Activated CD4-positive, alpha-beta memory T cell treated with anti-CD3 and anti-CD28 coated beads, Interleukin-2, amount 10 ng/mL, durations not matched to agents 7 days and 5 days (primary cell): ENCODE measurements around the gene CHML. TPM values are rescaled to one million over a fixed set of nuclear protein-coding genes. Genes with fewer than 3 reads are reported as not detected.

Experiments used
- CTCF ChIA-PET: fragments of 350-600 bp; sonication (Branson Sonifier 250); formaldehyde crosslinking; loops from one replicate; lab custom pipeline; 2021; ENCODE audit warnings: antibody characterized with exemption, inconsistent platforms; lab: Charles Lee
- POLR2A ChIA-PET: fragments of 350-600 bp; sonication (Branson Sonifier 250); formaldehyde crosslinking; loops from one replicate; lab custom pipeline; 2021; ENCODE audit warnings: antibody characterized with exemption; lab: Charles Lee
- DNase-seq: peaks from one replicate; pipeline ENCODE4 v3.0.0-alpha.2; 2020
- H3K27ac Mint-ChIP-seq: one replicate; pipeline ENCODE4 v1.8.0; 2021; ENCODE audit warnings: mild to moderate bottlenecking, mixed read lengths
- H3K27me3 Mint-ChIP-seq: one replicate; pipeline ENCODE4 v1.8.0; 2021; ENCODE audit warnings: mixed read lengths
- H3K36me3 Mint-ChIP-seq: one replicate; pipeline ENCODE4 v1.8.0; 2021; ENCODE audit warnings: low read depth, mixed read lengths
- H3K4me1 Mint-ChIP-seq: one replicate; pipeline ENCODE4 v1.8.0; 2021; ENCODE audit warnings: mixed read lengths
- H3K4me3 Mint-ChIP-seq: one replicate; pipeline ENCODE4 v1.8.0; 2021; ENCODE audit warnings: mild to moderate bottlenecking, mixed read lengths
- H3K9me3 Mint-ChIP-seq: one replicate; pipeline ENCODE4 v1.8.0; 2021; ENCODE audit warnings: mixed read lengths
- total RNA-seq, 2 experiments: library from RNA; stranded (reverse); gene quantifications; one replicate each; pipeline ENCODE4 v1.2.3, GENCODE V29; 2021

Gene CHML
- total RNA-seq, 2 experiments from 2014 or later: 8.9 to 9.9 TPM

GRCh38 chr1:241592273-241592958 lies 47.8 kb downstream of the CHML start:
- Mint-ChIP-seq H3K27ac (no peak overlapping the region), H3K4me3 (no peak overlapping the region), H3K9me3 (no peaks in the 10 kb centered on the region), H3K27me3 (no peaks in the 10 kb centered on the region), H3K36me3 (peaks cover 3% of the 10 kb centered on the region), H3K4me1 (peaks cover 5% of the 10 kb centered on the region)
- ChIA-PET CTCF (interaction anchor here (0.8 kb wide), 1 partner anchor 19 kb away, joined by 3 read pairs; no protein-coding TSS in a partner anchor), POLR2A (no interaction called here)
- DNase-seq: no peak

GRCh38 chr1:241591736-241592135 lies 48.4 kb downstream of the CHML start:
- ChIA-PET CTCF (interaction anchor here (0.8 kb wide), 1 partner anchor 19 kb away, joined by 3 read pairs; no protein-coding TSS in a partner anchor), POLR2A (no interaction called here)
- peaks cover 5% of the 10 kb centered on the region for H3K4me1 Mint-ChIP-seq
- no peak overlapping the region for H3K27ac Mint-ChIP-seq
- no peak overlapping the region for H3K4me3 Mint-ChIP-seq
- peaks cover 3% of the 10 kb centered on the region for H3K36me3 Mint-ChIP-seq
- DNase-seq: no peak
- H3K27me3 Mint-ChIP-seq: no peaks in the 10 kb centered on the region
- no peaks in the 10 kb centered on the region for H3K9me3 Mint-ChIP-seq

GRCh38 chr1:241591317-241591716 lies 48.9 kb downstream of the CHML start:
- no peaks in the 10 kb centered on the region for H3K27me3 Mint-ChIP-seq
- peaks cover 5% of the 10 kb centered on the region for H3K4me1 Mint-ChIP-seq
- ChIA-PET CTCF (interaction anchor here (0.6 to 0.8 kb wide), 2 partner anchors 20 to 127 kb away, joined by 3 read pairs; no protein-coding TSS in a partner anchor), POLR2A (no interaction called here)
- no peak for DNase-seq
- no peak overlapping the region for H3K27ac Mint-ChIP-seq
- H3K9me3 Mint-ChIP-seq: no peaks in the 10 kb centered on the region
- H3K4me3 Mint-ChIP-seq: no peak overlapping the region
- H3K36me3 Mint-ChIP-seq: peaks cover 3% of the 10 kb centered on the region

- H3K27ac Mint-ChIP-seq: no peak overlapping the region
- H3K27me3 Mint-ChIP-seq: no peaks in the 10 kb centered on the region
- DNase-seq: no peak
- H3K36me3 Mint-ChIP-seq: peaks cover 3% of the 10 kb centered on the region
- no peaks in the 10 kb centered on the region for H3K9me3 Mint-ChIP-seq
- ChIA-PET CTCF (interaction anchor here (0.6 to 1.3 kb wide), 2 partner anchors 126 to 408 kb away, joined by 3 to 4 read pairs; partner anchors contain the start of gene MAP1LC3C), POLR2A (no interaction called here)
- H3K4me1 Mint-ChIP-seq: peaks cover 5% of the 10 kb centered on the region
- H3K4me3 Mint-ChIP-seq: no peak overlapping the region
Measured at GRCh38 chr1:241590719-241591118, 49.5 kb downstream of the CHML start.

Other genes with a start within 250 kb of the CHML start
- gene FH, start 120.6 kb downstream of the CHML start, total RNA-seq: 10 to 100 TPM; 56.6 to 58.8 TPM
- not detected for gene KMO, start 108.0 kb downstream of the CHML start, total RNA-seq
- 1 to 10 TPM; 8.0 to 9.6 TPM for gene OPN3, start within 50 bp of the CHML start, total RNA-seq
- under 1 TPM in 1 of 2 experiments, not detected in 1; 0.13 TPM for gene WDR64, start 11.9 kb upstream of the CHML start, total RNA-seq
- 10 to 100 TPM; 30.1 to 31.9 TPM for gene EXO1, start 207.8 kb upstream of the CHML start, total RNA-seq